ENCODE measurements around the gene TXLNG. TPM values are rescaled to one million over a fixed set of nuclear protein-coding genes. Genes with fewer than 3 reads are reported as not detected.
A peak's percentile ranks its signal among the peaks of the same experiment; 100 is the strongest.

The TXLNG gene
- total RNA-seq, 1 experiment from 2014 or later = 10.2 TPM

DNA sequence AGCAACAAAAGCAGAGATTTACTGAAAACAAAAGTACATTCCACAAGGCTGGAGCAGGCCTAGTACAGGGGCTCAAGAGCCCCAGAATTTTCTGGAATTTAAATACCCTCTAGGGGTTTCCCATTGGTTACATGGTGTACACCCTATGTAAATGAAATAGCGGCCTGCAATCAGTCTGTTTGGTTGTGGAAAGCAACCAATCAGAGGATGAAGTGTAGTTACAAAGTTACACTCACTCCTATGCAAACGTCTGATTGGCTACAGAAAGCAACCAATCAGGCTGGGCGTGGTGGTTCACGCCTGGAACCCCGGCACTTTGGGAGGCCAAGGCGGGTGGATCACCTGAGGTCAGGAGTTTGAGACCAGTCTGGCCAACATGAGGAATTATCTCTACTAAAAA is 13.8 kb upstream of the TXLNG start:
- H3K27me3 ChIP-seq (ENCODE audit: control insufficient read depth, insufficient read depth, low read length) = no peaks in the 10 kb centered on the region
- intact Hi-C loops (cut with micrococcal nuclease; ENCODE audit: unreplicated experiment) (no loop called here), in situ Hi-C loops (cut with HindIII; ENCODE audit: low pct_unique_long_range_greater_than_20kb, low sequenced_read_pairs) (no loop called here)
- H3K27ac ChIP-seq (ENCODE audit: low read length) = peak overlapping the region; percentile 84
- ChIA-PET CTCF (no interaction called here), POLR2A (interaction anchor here (0.6 to 0.7 kb wide), 3 partner anchors 35 to 175 kb away, joined by 3 to 6 read pairs (median 3); no protein-coding TSS in a partner anchor)
- no peak overlapping the region for H3K4me3 ChIP-seq (ENCODE audit: low read depth in 2 of 2, low read length in 2 of 2)
- ATAC-seq (no peak), DNase-seq (ENCODE audit: low read depth, low spot score) (no peak)
- H3K9me3 ChIP-seq (ENCODE audit: control insufficient read depth, insufficient read depth, low read depth, low read length) = no peaks in the 10 kb centered on the region
- TF ChIP-seq TCF7L2 (IDR thresholded peaks at IDR 0.05; ENCODE audit: low read depth, low read length) (no peak), SIN3A (IDR thresholded peaks at IDR 0.05; ENCODE audit: borderline replicate concordance, insufficient read depth, low read depth, low read length) (no peak), REST (IDR thresholded peaks at IDR 0.05; ENCODE audit: insufficient read depth in 1 of 2, low read depth in 2 of 2, low read length in 1 of 2) (no peak), POLR2AphosphoS5 (IDR thresholded peaks at IDR 0.05; ENCODE audit: low read depth, low read length) (no peak)
- TF ChIP-seq, protein P1, sequence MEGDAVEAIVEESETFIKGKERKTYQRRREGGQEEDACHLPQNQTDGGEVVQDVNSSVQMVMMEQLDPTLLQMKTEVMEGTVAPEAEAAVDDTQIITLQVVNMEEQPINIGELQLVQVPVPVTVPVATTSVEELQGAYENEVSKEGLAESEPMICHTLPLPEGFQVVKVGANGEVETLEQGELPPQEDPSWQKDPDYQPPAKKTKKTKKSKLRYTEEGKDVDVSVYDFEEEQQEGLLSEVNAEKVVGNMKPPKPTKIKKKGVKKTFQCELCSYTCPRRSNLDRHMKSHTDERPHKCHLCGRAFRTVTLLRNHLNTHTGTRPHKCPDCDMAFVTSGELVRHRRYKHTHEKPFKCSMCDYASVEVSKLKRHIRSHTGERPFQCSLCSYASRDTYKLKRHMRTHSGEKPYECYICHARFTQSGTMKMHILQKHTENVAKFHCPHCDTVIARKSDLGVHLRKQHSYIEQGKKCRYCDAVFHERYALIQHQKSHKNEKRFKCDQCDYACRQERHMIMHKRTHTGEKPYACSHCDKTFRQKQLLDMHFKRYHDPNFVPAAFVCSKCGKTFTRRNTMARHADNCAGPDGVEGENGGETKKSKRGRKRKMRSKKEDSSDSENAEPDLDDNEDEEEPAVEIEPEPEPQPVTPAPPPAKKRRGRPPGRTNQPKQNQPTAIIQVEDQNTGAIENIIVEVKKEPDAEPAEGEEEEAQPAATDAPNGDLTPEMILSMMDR (IDR thresholded peaks at IDR 0.05) = no peak
- no peaks in the 10 kb centered on the region for H3K36me3 ChIP-seq (ENCODE audit: control insufficient read depth, insufficient read depth, low read length)
- H3K4me1 ChIP-seq (ENCODE audit: control insufficient read depth, insufficient read depth, low read length) = peaks cover 6% of the 10 kb centered on the region; the same call in 1 of the 2 replicates
- no TSS peak for BruUV-seq (replicated peaks)

DNA sequence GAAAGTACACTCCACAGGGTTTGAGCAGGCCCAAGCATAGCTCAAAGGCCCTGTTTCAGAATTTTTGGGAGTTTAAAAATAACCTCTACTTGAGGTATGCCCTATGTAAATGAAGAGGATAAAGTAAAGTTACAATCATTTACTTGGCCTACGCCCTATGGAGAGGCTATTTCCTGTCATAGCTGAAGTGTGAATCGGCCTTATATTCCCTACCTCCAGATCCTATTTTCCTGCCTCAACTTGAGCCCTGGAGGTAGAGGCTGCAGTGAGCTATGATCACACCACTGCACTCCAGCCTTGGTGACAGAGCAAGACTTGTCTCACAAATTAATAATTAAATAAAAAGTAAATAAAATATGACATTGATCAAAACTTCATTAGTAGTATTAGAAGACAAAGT is 11.5 kb upstream of the TXLNG start:
- no peak overlapping the region for H3K27ac ChIP-seq (ENCODE audit: low read length)
- in situ Hi-C loops (cut with HindIII; ENCODE audit: low pct_unique_long_range_greater_than_20kb, low sequenced_read_pairs) = no loop called here
- TF ChIP-seq POLR2AphosphoS5 (IDR thresholded peaks at IDR 0.05; ENCODE audit: low read depth, low read length) (no peak), SIN3A (IDR thresholded peaks at IDR 0.05; ENCODE audit: borderline replicate concordance, insufficient read depth, low read depth, low read length) (no peak), REST (IDR thresholded peaks at IDR 0.05; ENCODE audit: insufficient read depth in 1 of 2, low read depth in 2 of 2, low read length in 1 of 2) (no peak), TCF7L2 (IDR thresholded peaks at IDR 0.05; ENCODE audit: low read depth, low read length) (no peak)
- TF ChIP-seq, protein P1 (IDR thresholded peaks at IDR 0.05) = no peak
- intact Hi-C loops (cut with micrococcal nuclease; ENCODE audit: unreplicated experiment) = no loop called here
- POLR2A ChIA-PET = no interaction called here
- no TSS peak for BruUV-seq (replicated peaks)
- H3K27me3 ChIP-seq (ENCODE audit: control insufficient read depth, insufficient read depth, low read length) = no peaks in the 10 kb centered on the region
- H3K4me3 ChIP-seq (ENCODE audit: low read depth in 2 of 2, low read length in 2 of 2) = no peak overlapping the region
- H3K36me3 ChIP-seq (ENCODE audit: control insufficient read depth, insufficient read depth, low read length) = no peaks in the 10 kb centered on the region
- ATAC-seq (no peak), DNase-seq (ENCODE audit: low read depth, low spot score) (no peak)
- CTCF ChIA-PET = no interaction called here
- no peaks in the 10 kb centered on the region for H3K9me3 ChIP-seq (ENCODE audit: control insufficient read depth, insufficient read depth, low read depth, low read length)
- H3K4me1 ChIP-seq (ENCODE audit: control insufficient read depth, insufficient read depth, low read length) = peaks cover 6% of the 10 kb centered on the region; the same call in 1 of the 2 replicates

All from Panc1 (cell line).